WERI-Rb-1 (cell line): ENCODE data around the gene B9D2.

Experiments
- DNase-seq: peaks from one replicate; pipeline ENCODE4 v3.0.0-alpha.2; 2020
- H3K27ac ChIP-seq: fragments of 250-450 bp; sonication (Bioruptor Pico); 2 replicates; pipeline ENCODE4 v1.5.1; 2020; ENCODE audit warnings: mild to moderate bottlenecking, moderate library complexity
- H3K27me3 ChIP-seq: fragments of 250-450 bp; sonication (Bioruptor Pico); 2 replicates; pipeline ENCODE4 v1.5.1; 2021; ENCODE audit warnings: mild to moderate bottlenecking, low read depth, moderate library complexity; ENCODE audit not compliant: insufficient read depth, severe bottlenecking
- H3K36me3 ChIP-seq: fragments of 250-450 bp; sonication (Bioruptor Pico); 2 replicates; pipeline ENCODE4 v1.5.1; 2020; ENCODE audit warnings: mild to moderate bottlenecking, moderate library complexity
- H3K4me3 ChIP-seq: 2 replicates; pipeline ENCODE4 v1.5.1; 2011; ENCODE audit warnings: low read depth, mild to moderate bottlenecking, control low read depth, low read length
- H3K9me3 ChIP-seq: fragments of 250-450 bp; sonication (Bioruptor Pico); 2 replicates; pipeline ENCODE4 v1.5.1; 2021; ENCODE audit warnings: mild to moderate bottlenecking, moderate library complexity; ENCODE audit not compliant: severe bottlenecking
- CTCF ChIP-seq: IDR thresholded peaks from 2 replicates; pipeline ENCODE4 v1.5.1; 2011; ENCODE audit warnings: low read depth, mild to moderate bottlenecking, control low read depth, inconsistent platforms, low read length

B9D2 gene

GRCh38 chr19:41363753-41364523, at the start of gene B9D2:
TSS of gene B9D2 (minus strand) at chr19:41364149. CDS start at chr19:41363519, 630 bp downstream.
- peak within 1 kb of the TSS; percentile 100 for H3K27ac ChIP-seq
- TF ChIP-seq CTCF, result no peak
- no peaks in the 10 kb centered on the region for H3K27me3 ChIP-seq
- H3K4me3 ChIP-seq, result peak within 1 kb of the TSS; percentile 94
- no peaks in the 10 kb centered on the region for H3K9me3 ChIP-seq
- peak; percentile 98 for DNase-seq
- H3K36me3 ChIP-seq, result 0 out of 2 replicates have a peak, but pooled peaks cover 3% of the 10 kb centered on the region

- no peaks in the 10 kb centered on the region for H3K9me3 ChIP-seq
- H3K4me3 ChIP-seq, result no peak overlapping the region
- TF ChIP-seq CTCF, result no peak
- H3K36me3 ChIP-seq, result no peaks in the 10 kb centered on the region
- no peaks in the 10 kb centered on the region for H3K27me3 ChIP-seq
- no peak for DNase-seq
- no peak overlapping the region for H3K27ac ChIP-seq
Observed at GRCh38 chr19:41412953-41413352, 49.0 kb upstream of the B9D2 start.

GRCh38 chr19:41411968-41412265, 48.0 kb upstream of the B9D2 start:
- DNase-seq, result no peak
- H3K4me3 ChIP-seq, result no peak overlapping the region
- H3K36me3 ChIP-seq, result no peaks in the 10 kb centered on the region
- no peaks in the 10 kb centered on the region for H3K27me3 ChIP-seq
- TF ChIP-seq CTCF, result no peak
- H3K9me3 ChIP-seq, result no peaks in the 10 kb centered on the region
- no peak overlapping the region for H3K27ac ChIP-seq

- Histone ChIP-seq H3K9me3 (no peaks in the 10 kb centered on the region), H3K27ac (no peak overlapping the region), H3K4me3 (no peak overlapping the region), H3K27me3 (no peaks in the 10 kb centered on the region), H3K36me3 (no peaks in the 10 kb centered on the region)
- no peak for TF ChIP-seq CTCF
- DNase-seq, result no peak
Observed at GRCh38 chr19:41411100-41411967, 47.4 kb upstream of the B9D2 start.

- H3K27ac ChIP-seq, result no peak overlapping the region
- H3K4me3 ChIP-seq, result no peak overlapping the region
- DNase-seq, result no peak
- no peak for TF ChIP-seq CTCF
- no peaks in the 10 kb centered on the region for H3K27me3 ChIP-seq
- H3K9me3 ChIP-seq, result no peaks in the 10 kb centered on the region
- no peaks in the 10 kb centered on the region for H3K36me3 ChIP-seq
Observed at GRCh38 chr19:41410336-41411054, 46.5 kb upstream of the B9D2 start.
